ENCODE measurements around the gene TMED10.

- TF ChIP-seq CTCF (IDR thresholded peaks at IDR 0.05) (no peak), EZH2 (IDR thresholded peaks at IDR 0.05) (no peak)
Measured at GRCh38 chr14:75182821-75183220, 6.4 kb upstream of the TMED10 start.

Data from neural progenitor cell (in vitro differentiated cells).